ENCODE data around the gene LYZL1.
"Not testable (repeated sequence)": the region's sequence is repeated elsewhere in the genome, so short reads cannot be mapped to it uniquely, and the experiment has no call there.

The LYZL1 gene

GRCh38 chr10:29343607-29344038 lies 54.8 kb downstream of the LYZL1 start:
- peak in 1 of 2 donors; percentile 56 for DNase-seq

GRCh38 chr10:29344073-29344820 lies 55.4 kb downstream of the LYZL1 start:
- peak; percentile 42 to 84 for DNase-seq

GRCh38 chr10:29345144-29345909 lies 56.5 kb downstream of the LYZL1 start:
- no peak for DNase-seq

DNA sequence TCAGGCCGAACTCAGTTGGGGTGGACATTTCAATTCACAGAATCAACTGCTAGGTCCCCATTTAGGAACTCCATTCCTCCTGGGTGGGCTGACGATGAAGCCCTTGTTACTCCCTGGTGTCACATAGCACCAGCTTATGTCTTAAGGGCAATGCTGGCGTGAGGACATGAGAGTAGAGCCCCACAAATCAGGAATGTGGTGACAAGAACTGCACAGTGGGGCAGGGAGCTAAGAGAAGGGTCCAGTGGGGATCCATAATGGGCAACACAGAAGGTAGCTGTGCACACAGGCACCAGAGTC lies 57.0 kb downstream of the LYZL1 start:
- DNase-seq: no peak

- DNase-seq: peak in 1 of 2 donors; percentile 55
Observed at GRCh38 chr10:29346296-29347001, 57.6 kb downstream of the LYZL1 start.

GRCh38 chr10:29348836-29349235 lies 60.0 kb downstream of the LYZL1 start:
- no peak for DNase-seq

- no peak for DNase-seq
Observed at GRCh38 chr10:29353305-29353704, 64.4 kb downstream of the LYZL1 start.

- DNase-seq: no peak
Observed at GRCh38 chr10:29353887-29354561, 65.2 kb downstream of the LYZL1 start.

DNA sequence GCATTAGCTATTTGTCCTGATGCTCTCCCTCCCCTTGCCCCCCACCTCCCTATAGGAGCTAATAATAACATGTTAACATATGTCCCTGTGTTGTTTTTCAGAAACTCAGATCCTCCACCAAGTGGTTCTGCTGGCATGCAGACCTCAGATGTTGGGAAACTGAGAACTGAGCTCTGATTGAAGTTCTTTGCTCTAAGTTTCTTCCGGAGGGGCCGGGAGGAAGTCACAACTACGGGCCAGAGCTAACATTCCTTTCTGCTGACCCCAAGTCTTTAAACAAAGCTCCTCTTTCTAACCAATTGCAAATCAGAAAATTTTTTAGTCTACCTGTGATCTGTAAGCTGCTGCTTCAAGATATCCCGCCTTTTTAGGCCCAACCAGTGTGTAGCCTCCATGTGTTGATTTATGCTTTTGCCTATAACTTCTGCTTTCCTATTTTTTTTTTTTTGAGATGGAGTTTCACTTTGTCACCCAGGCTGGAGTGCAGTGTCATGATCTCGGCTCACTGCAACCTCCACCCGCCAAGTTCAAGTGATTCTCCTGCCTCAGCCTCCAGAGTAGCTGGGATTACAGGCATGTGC lies 66.6 kb downstream of the LYZL1 start:
- no peak for DNase-seq

- no peak for DNase-seq
Observed at GRCh38 chr10:29356931-29357330, 68.1 kb downstream of the LYZL1 start.

- no peak for DNase-seq
Observed at GRCh38 chr10:29358010-29358616, 69.2 kb downstream of the LYZL1 start.

DNA sequence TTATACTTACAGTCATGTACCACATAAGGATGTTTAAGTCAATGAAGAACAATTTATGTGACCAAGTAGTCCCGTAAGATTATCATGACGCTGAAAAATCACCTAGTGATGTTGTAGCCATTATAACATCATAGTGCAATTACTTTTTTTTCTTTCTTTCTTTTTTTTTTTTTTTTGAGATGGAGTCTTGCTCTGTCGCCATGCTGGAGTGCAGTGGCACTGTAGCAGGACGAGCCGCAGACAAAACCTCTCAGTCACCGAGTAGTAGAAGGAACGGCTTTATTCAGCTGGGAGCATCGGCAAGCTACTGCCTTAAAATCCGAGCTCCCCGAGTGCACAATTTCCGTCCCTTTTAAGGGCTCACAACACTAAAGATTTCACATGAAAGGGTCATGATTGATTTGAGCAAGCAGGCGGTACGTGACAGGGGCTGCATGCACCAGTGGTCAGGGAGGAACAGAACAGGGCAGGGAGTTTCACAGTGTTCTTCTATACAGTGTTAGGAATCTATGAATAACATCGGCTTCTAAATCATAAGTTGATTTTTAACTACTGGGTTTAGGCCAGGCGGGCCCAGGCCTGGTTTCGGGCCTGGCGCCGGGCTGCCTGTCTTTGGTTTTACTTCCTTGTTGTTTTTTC lies 71.5 kb downstream of the LYZL1 start:
- not testable (repeated sequence) for DNase-seq
